ENCODE data around the gene GHR.

The GHR gene

GRCh38 chr5:42600441-42600840 is 177.2 kb downstream of the GHR start:
- Histone ChIP-seq H3K9me2 (replicated peaks; ENCODE audit: low read depth, low read length) (no peaks in the 10 kb centered on the region), H3K9me3 (ENCODE audit: insufficient read depth, low read depth, low read length) (no peaks in the 10 kb centered on the region), H2AFZ (ENCODE audit: low read length) (no peak overlapping the region), H3K9ac (ENCODE audit: low read depth, low read length, poor library complexity, severe bottlenecking) (no peak overlapping the region), H3K79me2 (ENCODE audit: insufficient read depth, low read length) (no peaks in the 10 kb centered on the region), H3K4me3 (ENCODE audit: low read length, poor library complexity, severe bottlenecking) (no peak overlapping the region), H3K4me2 (ENCODE audit: low read depth, low read length, poor library complexity, severe bottlenecking) (no peak overlapping the region), H4K20me1 (ENCODE audit: insufficient read depth, low read length, poor library complexity, severe bottlenecking) (no peaks in the 10 kb centered on the region), H3K4me1 (ENCODE audit: insufficient read depth, low read length, poor library complexity, severe bottlenecking) (no peaks in the 10 kb centered on the region), H3K36me3 (ENCODE audit: insufficient read depth, low read length) (no peaks in the 10 kb centered on the region), H3F3A (ENCODE audit: low read depth) (no peaks in the 10 kb centered on the region), H3K27me3 (ENCODE audit: insufficient read depth, low read length, poor library complexity, severe bottlenecking) (no peaks in the 10 kb centered on the region)
- TF ChIP-seq CTCF (conservative IDR thresholded peaks at IDR 0.05; ENCODE audit: low read length) = no peak
- no peak for TF ChIP-seq EZH2phosphoT487 (IDR thresholded peaks at IDR 0.05; ENCODE audit: borderline replicate concordance)

- H3K4me2 ChIP-seq (ENCODE audit: low read depth, low read length, poor library complexity, severe bottlenecking) = no peak overlapping the region
- H3K4me3 ChIP-seq (ENCODE audit: low read length, poor library complexity, severe bottlenecking) = no peak overlapping the region
- H3K36me3 ChIP-seq (ENCODE audit: insufficient read depth, low read length) = no peaks in the 10 kb centered on the region
- H3K9me2 ChIP-seq (replicated peaks; ENCODE audit: low read depth, low read length) = no peaks in the 10 kb centered on the region
- no peak for TF ChIP-seq EZH2phosphoT487 (IDR thresholded peaks at IDR 0.05; ENCODE audit: borderline replicate concordance)
- TF ChIP-seq CTCF (conservative IDR thresholded peaks at IDR 0.05; ENCODE audit: low read length) = no peak
- no peak overlapping the region for H3K9ac ChIP-seq (ENCODE audit: low read depth, low read length, poor library complexity, severe bottlenecking)
- no peaks in the 10 kb centered on the region for H3K79me2 ChIP-seq (ENCODE audit: insufficient read depth, low read length)
- no peaks in the 10 kb centered on the region for H4K20me1 ChIP-seq (ENCODE audit: insufficient read depth, low read length, poor library complexity, severe bottlenecking)
- H2AFZ ChIP-seq (ENCODE audit: low read length) = no peak overlapping the region
- no peaks in the 10 kb centered on the region for H3K27me3 ChIP-seq (ENCODE audit: insufficient read depth, low read length, poor library complexity, severe bottlenecking)
- no peaks in the 10 kb centered on the region for H3K9me3 ChIP-seq (ENCODE audit: insufficient read depth, low read depth, low read length)
- H3F3A ChIP-seq (ENCODE audit: low read depth) = no peaks in the 10 kb centered on the region
- no peaks in the 10 kb centered on the region for H3K4me1 ChIP-seq (ENCODE audit: insufficient read depth, low read length, poor library complexity, severe bottlenecking)
Observed at GRCh38 chr5:42604171-42604711, 181.0 kb downstream of the GHR start.

DNA sequence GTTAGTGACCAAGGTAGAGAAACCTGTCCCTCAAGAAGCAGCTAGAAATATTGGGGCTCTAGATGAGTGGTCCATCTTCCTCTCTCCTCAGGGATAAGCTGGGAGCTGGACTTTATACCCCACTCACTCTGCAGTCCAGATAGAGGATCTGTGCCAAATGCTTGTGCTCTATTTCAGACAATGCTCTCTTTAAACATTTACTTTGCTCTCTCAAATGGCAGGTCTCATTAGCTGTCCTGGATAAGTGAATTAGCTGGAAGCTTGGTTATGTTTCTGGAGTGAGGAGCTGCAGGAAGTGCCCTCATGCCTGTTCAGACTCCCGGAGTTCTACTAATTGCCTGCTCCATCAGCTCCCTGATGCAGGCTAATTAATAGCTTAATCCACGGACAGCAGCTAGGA is 182.3 kb downstream of the GHR start:
- Histone ChIP-seq H4K20me1 (ENCODE audit: insufficient read depth, low read length, poor library complexity, severe bottlenecking) (no peaks in the 10 kb centered on the region), H3K9me2 (replicated peaks; ENCODE audit: low read depth, low read length) (no peaks in the 10 kb centered on the region), H3K9me3 (ENCODE audit: insufficient read depth, low read depth, low read length) (no peaks in the 10 kb centered on the region), H3K27me3 (ENCODE audit: insufficient read depth, low read length, poor library complexity, severe bottlenecking) (no peaks in the 10 kb centered on the region), H3K9ac (ENCODE audit: low read depth, low read length, poor library complexity, severe bottlenecking) (no peak overlapping the region), H3K79me2 (ENCODE audit: insufficient read depth, low read length) (no peaks in the 10 kb centered on the region), H3K36me3 (ENCODE audit: insufficient read depth, low read length) (no peaks in the 10 kb centered on the region), H2AFZ (ENCODE audit: low read length) (no peak overlapping the region), H3K4me3 (ENCODE audit: low read length, poor library complexity, severe bottlenecking) (no peak overlapping the region), H3K4me1 (ENCODE audit: insufficient read depth, low read length, poor library complexity, severe bottlenecking) (no peaks in the 10 kb centered on the region), H3K4me2 (ENCODE audit: low read depth, low read length, poor library complexity, severe bottlenecking) (no peak overlapping the region), H3F3A (ENCODE audit: low read depth) (no peaks in the 10 kb centered on the region)
- TF ChIP-seq EZH2phosphoT487 (IDR thresholded peaks at IDR 0.05; ENCODE audit: borderline replicate concordance) = no peak
- no peak for TF ChIP-seq CTCF (conservative IDR thresholded peaks at IDR 0.05; ENCODE audit: low read length)

Data from Loucy (cell line).